IMR-90 (cell line): Measurements from ENCODE around the gene ZDBF2. TPM values are rescaled to one million over a fixed set of nuclear protein-coding genes. Genes with fewer than 3 reads are reported as not detected.

Experiments used
- ATAC-seq: fragments of 200-7000 bp; cut with Tn5 transposase; 2 replicates; pipeline ENCODE4 v1.9.1; 2020; ENCODE audit warnings: low read depth, mild to moderate bottlenecking, moderate library complexity
- BruUV-seq: library from RNA; stranded (reverse); fragments of 400-500 nt; replicated peaks from 2 replicates; lab custom pipeline; 2021; lab: Mats Ljungman, UMichigan
- CTCF ChIA-PET: fragments of 300-600 bp; formaldehyde crosslinking; extraction: SDS; loops from one replicate; lab custom pipeline; 2021; ENCODE audit warnings: antibody characterized with exemption; lab: Yijun Ruan, JAX
- POLR2A ChIA-PET: fragments of 300-600 bp; sonication (Branson Sonifier 250); formaldehyde crosslinking; loops from one replicate; lab custom pipeline; 2022; ENCODE audit warnings: antibody characterized with exemption; ENCODE audit not compliant: unreplicated experiment; lab: Charles Lee
- DNase-seq: peaks from one replicate; pipeline ENCODE4 v3.0.0; 2013
- H2AFZ ChIP-seq: replicated peaks from 2 replicates; pipeline ENCODE3; 2013; ENCODE audit warnings: low read length, mild to moderate bottlenecking; ENCODE audit not compliant: poor library complexity
- H2AK5ac ChIP-seq: 2 replicates; pipeline ENCODE4 v1.6.1; 2013; ENCODE audit warnings: low read depth, low read length, inconsistent platforms
- H2AK9ac ChIP-seq: replicated peaks from 2 replicates; pipeline ENCODE3; 2013; ENCODE audit warnings: mild to moderate bottlenecking, low read depth, low read length, moderate library complexity; ENCODE audit not compliant: poor library complexity
- H2BK120ac ChIP-seq: 2 replicates; pipeline ENCODE4 v1.6.1; 2013; ENCODE audit warnings: low read depth, low read length, inconsistent platforms
- H2BK15ac ChIP-seq: 3 replicates; pipeline ENCODE4 v1.6.1; 2013; ENCODE audit warnings: low read depth, low read length, inconsistent platforms
- H2BK20ac ChIP-seq: 2 replicates; pipeline ENCODE4 v1.6.1; 2013; ENCODE audit warnings: low read depth, mild to moderate bottlenecking, inconsistent platforms, low read length, moderate library complexity
- H2BK5ac ChIP-seq: 2 replicates; pipeline ENCODE4 v1.6.1; 2013; ENCODE audit warnings: mild to moderate bottlenecking, low read depth, low read length, inconsistent platforms; ENCODE audit not compliant: poor library complexity, severe bottlenecking
- H3K14ac ChIP-seq: replicated peaks from 2 replicates; pipeline ENCODE4 v1.6.1; 2013; ENCODE audit warnings: low read depth, low read length, inconsistent platforms
- H3K18ac ChIP-seq: 2 replicates; pipeline ENCODE4 v1.6.1; 2013; ENCODE audit warnings: low read depth, low read length, control low read depth
- H3K23ac ChIP-seq: 2 replicates; pipeline ENCODE4 v1.6.1; 2013; ENCODE audit warnings: low read depth, low read length, inconsistent platforms
- H3K27ac ChIP-seq: 2 replicates; pipeline ENCODE4 v1.5.1; 2013; ENCODE audit warnings: mild to moderate bottlenecking, control low read depth, low read length; ENCODE audit not compliant: insufficient read depth
- H3K27me3 ChIP-seq: 2 replicates; pipeline ENCODE4 v1.6.1; 2013; ENCODE audit warnings: low read length; ENCODE audit not compliant: control insufficient read depth, insufficient read depth
- H3K36me3 ChIP-seq: 2 replicates; pipeline ENCODE4 v1.6.1; 2013; ENCODE audit warnings: low read length, mixed read lengths; ENCODE audit not compliant: control insufficient read depth, insufficient read depth
- H3K4ac ChIP-seq: 2 replicates; pipeline ENCODE4 v1.6.1; 2013; ENCODE audit warnings: low read depth, low read length, inconsistent platforms
- H3K4me1 ChIP-seq: 2 replicates; pipeline ENCODE4 v1.6.1; 2013; ENCODE audit warnings: low read length, mixed read lengths; ENCODE audit not compliant: control insufficient read depth, insufficient read depth
- H3K4me2 ChIP-seq: 2 replicates; pipeline ENCODE4 v1.6.1; 2013; ENCODE audit warnings: low read depth, mild to moderate bottlenecking, control low read depth, low read length, moderate library complexity
- H3K4me3 ChIP-seq: 2 replicates; pipeline ENCODE4 v1.5.1; 2013; ENCODE audit warnings: low read depth, mild to moderate bottlenecking, control low read depth, low read length, moderate library complexity; ENCODE audit not compliant: insufficient read depth
- H3K56ac ChIP-seq: 2 replicates; pipeline ENCODE4 v1.6.1; 2013; ENCODE audit warnings: low read length, inconsistent platforms; ENCODE audit not compliant: insufficient read depth; ENCODE audit errors: extremely low read depth
- H3K79me1 ChIP-seq, 2 experiments: 2 replicates each; pipeline ENCODE4 v1.6.1; 2013; ENCODE audit warnings: low read length in 2 of 2, inconsistent platforms in 1 of 2, low read depth in 1 of 2
- H3K9ac ChIP-seq: 2 replicates; pipeline ENCODE4 v1.6.1; 2013; ENCODE audit warnings: low read depth, low read length, control low read depth
- H3K9me1 ChIP-seq: 2 replicates; pipeline ENCODE4 v1.6.1; 2013; ENCODE audit warnings: low read length, inconsistent platforms; ENCODE audit not compliant: insufficient read depth
- H3K9me3 ChIP-seq: 2 replicates; pipeline ENCODE4 v1.6.1; 2013; ENCODE audit warnings: low read length; ENCODE audit not compliant: control insufficient read depth, insufficient read depth
- H4K20me1 ChIP-seq: 2 replicates; pipeline ENCODE4 v1.6.1; 2013; ENCODE audit warnings: low read length, inconsistent platforms; ENCODE audit not compliant: insufficient read depth
- H4K5ac ChIP-seq: 2 replicates; pipeline ENCODE4 v1.6.1; 2013; ENCODE audit warnings: mild to moderate bottlenecking, low read depth, low read length, control low read depth
- H4K8ac ChIP-seq, 2 experiments: 2 replicates each; pipeline ENCODE4 v1.6.1; 2013; ENCODE audit warnings: low read depth in 2 of 2, low read length in 2 of 2, control low read depth in 1 of 2, inconsistent platforms in 1 of 2
- H4K91ac ChIP-seq: 2 replicates; pipeline ENCODE4 v1.6.1; 2013; ENCODE audit warnings: low read depth, low read length, inconsistent platforms; ENCODE audit not compliant: insufficient read depth
- BHLHE40 ChIP-seq: fragments of 150-350 bp; IDR thresholded peaks from 2 replicates; pipeline ENCODE4 v1.6.1; 2016; ENCODE audit warnings: mild to moderate bottlenecking, low read depth, low read length
- CEBPB ChIP-seq: IDR thresholded peaks from 2 replicates; pipeline ENCODE4 v1.6.1; 2012; ENCODE audit warnings: low read depth, low read length, improper control_type of control experiment
- CHD1 ChIP-seq: IDR thresholded peaks from 2 replicates; pipeline ENCODE4 v1.6.1; 2012; ENCODE audit warnings: low read depth, low read length, improper control_type of control experiment
- CTCF ChIP-seq: conservative IDR thresholded peaks from 2 replicates; pipeline ENCODE4 v1.5.1; 2012; ENCODE audit warnings: mild to moderate bottlenecking, low read depth, low read length, improper control_type of control experiment
- FOS ChIP-seq: fragments of 150-350 bp; IDR thresholded peaks from 2 replicates; pipeline ENCODE4 v1.6.1; 2016; ENCODE audit warnings: low read depth, low read length
- MAFK ChIP-seq: IDR thresholded peaks from 2 replicates; pipeline ENCODE4 v1.6.1; 2012; ENCODE audit warnings: low read depth, low read length, improper control_type of control experiment
- MAZ ChIP-seq: IDR thresholded peaks from 2 replicates; pipeline ENCODE4 v1.6.1; 2012; ENCODE audit warnings: low read depth, mild to moderate bottlenecking, low read length, improper control_type of control experiment, moderate library complexity, borderline replicate concordance
- MXI1 ChIP-seq: IDR thresholded peaks from 2 replicates; pipeline ENCODE4 v1.6.1; 2012; ENCODE audit warnings: low read depth, mild to moderate bottlenecking, low read length, moderate library complexity, borderline replicate concordance
- NFE2L2 ChIP-seq: fragments of 150-350 bp; IDR thresholded peaks from 2 replicates; pipeline ENCODE4 v1.6.1; 2016; ENCODE audit warnings: low read depth, mild to moderate bottlenecking, low read length
- POLR2A ChIP-seq: IDR thresholded peaks from 2 replicates; pipeline ENCODE4 v1.6.1; 2012; ENCODE audit warnings: mild to moderate bottlenecking, low read depth, low read length
- RAD21 ChIP-seq: IDR thresholded peaks from 2 replicates; pipeline ENCODE4 v1.6.1; 2012; ENCODE audit warnings: low read length, improper control_type of control experiment
- RCOR1 ChIP-seq: IDR thresholded peaks from 2 replicates; pipeline ENCODE4 v1.6.1; 2012; ENCODE audit warnings: mild to moderate bottlenecking, low read length, improper control_type of control experiment; ENCODE audit not compliant: insufficient replicate concordance
- RFX5 ChIP-seq: IDR thresholded peaks from 2 replicates; pipeline ENCODE4 v1.8.0; 2012; ENCODE audit warnings: low read depth, mild to moderate bottlenecking, low read length, moderate library complexity
- SMC3 ChIP-seq: fragments of 150-350 bp; IDR thresholded peaks from 2 replicates; pipeline ENCODE4 v1.6.1; 2016; ENCODE audit warnings: low read depth, mild to moderate bottlenecking, antibody characterized with exemption, low read length, moderate library complexity
- WGBS, 2 experiments: methylation state at CpG; one replicate each; pipeline versions ENCODE4 v1.1.5 to v1.1.7; 2013; ENCODE audit warnings: missing lambda C conversion rate in 2 of 2; ENCODE audit not compliant: insufficient read length in 1 of 2; ENCODE audit errors: extremely low coverage in 2 of 2; 5-methylcytosine and 5-hydroxymethylcytosine counted together
- dilution Hi-C: fragments of 300-500 bp; cut with HindIII; formaldehyde crosslinking; loops from one replicate; pipeline ENCODE4 v1.14.3; 2018; ENCODE audit warnings: low sequenced_read_pairs; ENCODE audit not compliant: unreplicated experiment
- in situ Hi-C: fragments of 300-500 bp; cut with MboI; formaldehyde crosslinking; loops from 3 replicates; pipeline ENCODE4 v1.14.3; 2019; ENCODE audit warnings: low sequenced_read_pairs, inconsistent platforms, mixed read lengths
- intact Hi-C: fragments of 100-400 bp; cut with micrococcal nuclease; formaldehyde crosslinking; loops from 2 replicates; pipeline ENCODE4 v1.10.0; 2022
- polyA plus RNA-seq, 3 experiments: library from polyadenylated mRNA; depleted of rRNA; stranded (reverse); fragments of >200 nt; gene quantifications; 2 replicates each; pipeline ENCODE4 v1.2.3, GENCODE V29; 2012; ENCODE audit warnings: low replicate concordance in 1 of 3
- total RNA-seq: library from RNA; depleted of rRNA; stranded (reverse); fragments of >200 nt; gene quantifications from 2 replicates; pipeline ENCODE4 v1.2.3, GENCODE V29; 2012
- TF ChIP-seq, protein P1 (sequence below): fragments of 150-350 bp; IDR thresholded peaks from 2 replicates; pipeline ENCODE4 v1.6.1; 2017; ENCODE audit warnings: mild to moderate bottlenecking, antibody characterized with exemption, low read length, low read depth
- TF ChIP-seq, protein P2 (sequence below): fragments of 150-350 bp; IDR thresholded peaks from 2 replicates; pipeline ENCODE4 v1.6.1; 2016; ENCODE audit warnings: low read depth, mild to moderate bottlenecking, low read length, moderate library complexity, borderline replicate concordance

Gene ZDBF2
- total and polyA plus RNA-seq, 2 of the 4 experiments (the other 2 are of a cell fraction): 1.9 to 10.2 TPM

DNA sequence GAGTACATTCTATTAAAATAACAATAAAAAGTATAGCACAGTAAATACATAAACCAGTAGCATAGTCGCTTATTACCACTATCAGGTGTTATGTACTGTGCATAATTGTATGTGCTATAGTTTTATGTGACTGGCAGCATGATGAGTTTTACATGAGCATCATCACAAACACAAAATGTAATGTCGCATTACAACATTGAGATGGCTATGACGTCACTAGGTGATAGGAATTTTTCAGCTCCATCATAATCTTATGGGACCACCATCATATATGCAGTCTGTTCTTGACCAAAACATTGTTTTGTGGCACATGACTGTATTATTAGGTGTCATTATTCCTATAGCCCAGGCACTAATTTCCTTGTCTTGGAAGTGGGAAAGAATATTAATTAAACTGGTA is 48.6 kb downstream of the ZDBF2 start:
- ChIA-PET CTCF (no interaction called here), POLR2A (no interaction called here)
- H3K4me1 ChIP-seq: no peaks in the 10 kb centered on the region
- H3K9me3 ChIP-seq: no peaks in the 10 kb centered on the region
- H2AK5ac ChIP-seq: no peak overlapping the region
- DNase-seq: no peak
- no peak overlapping the region for H3K4ac ChIP-seq
- no peak overlapping the region for H2AK9ac ChIP-seq
- 0 out of 2 replicates have a peak, but pooled peaks cover 2% of the 10 kb centered on the region for H3K9me1 ChIP-seq
- H3K79me1 ChIP-seq: no peaks in the 10 kb centered on the region
- dilution Hi-C loops: no loop called here
- in situ Hi-C loops: no loop called here
- intact Hi-C loops: no loop called here
- H2BK15ac ChIP-seq: no peak overlapping the region
- H2BK5ac ChIP-seq: no peak overlapping the region
- no CpG with 5 or more reads among the region's 3 CpGs for WGBS, 2 experiments
- H2AFZ ChIP-seq: no peak overlapping the region
- TF ChIP-seq MXI1 (no peak), RCOR1 (no peak), SMC3 (no peak), BHLHE40 (no peak), FOS (no peak), MAFK (no peak), RFX5 (no peak), CEBPB (no peak), RAD21 (no peak), MAZ (no peak), CHD1 (no peak), POLR2A (no peak), NFE2L2 (no peak), CTCF (no peak)
- TF ChIP-seq, protein P1, sequence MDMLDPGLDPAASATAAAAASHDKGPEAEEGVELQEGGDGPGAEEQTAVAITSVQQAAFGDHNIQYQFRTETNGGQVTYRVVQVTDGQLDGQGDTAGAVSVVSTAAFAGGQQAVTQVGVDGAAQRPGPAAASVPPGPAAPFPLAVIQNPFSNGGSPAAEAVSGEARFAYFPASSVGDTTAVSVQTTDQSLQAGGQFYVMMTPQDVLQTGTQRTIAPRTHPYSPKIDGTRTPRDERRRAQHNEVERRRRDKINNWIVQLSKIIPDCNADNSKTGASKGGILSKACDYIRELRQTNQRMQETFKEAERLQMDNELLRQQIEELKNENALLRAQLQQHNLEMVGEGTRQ: no peak
- TF ChIP-seq, protein P2, sequence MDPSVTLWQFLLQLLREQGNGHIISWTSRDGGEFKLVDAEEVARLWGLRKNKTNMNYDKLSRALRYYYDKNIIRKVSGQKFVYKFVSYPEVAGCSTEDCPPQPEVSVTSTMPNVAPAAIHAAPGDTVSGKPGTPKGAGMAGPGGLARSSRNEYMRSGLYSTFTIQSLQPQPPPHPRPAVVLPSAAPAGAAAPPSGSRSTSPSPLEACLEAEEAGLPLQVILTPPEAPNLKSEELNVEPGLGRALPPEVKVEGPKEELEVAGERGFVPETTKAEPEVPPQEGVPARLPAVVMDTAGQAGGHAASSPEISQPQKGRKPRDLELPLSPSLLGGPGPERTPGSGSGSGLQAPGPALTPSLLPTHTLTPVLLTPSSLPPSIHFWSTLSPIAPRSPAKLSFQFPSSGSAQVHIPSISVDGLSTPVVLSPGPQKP: no peak
- H3K18ac ChIP-seq: no peak overlapping the region
- H3K56ac ChIP-seq: no peak overlapping the region
- H3K23ac ChIP-seq: no peak overlapping the region
- no peak overlapping the region for H4K8ac ChIP-seq
- no peak overlapping the region for H2BK20ac ChIP-seq
- no peak overlapping the region for H3K27ac ChIP-seq
- H3K14ac ChIP-seq: no peak overlapping the region
- H3K9ac ChIP-seq: no peak overlapping the region
- no peaks in the 10 kb centered on the region for H3K27me3 ChIP-seq
- BruUV-seq: no TSS peak
- no peak overlapping the region for H3K4me2 ChIP-seq
- H4K20me1 ChIP-seq: no peaks in the 10 kb centered on the region
- no peak overlapping the region for H4K91ac ChIP-seq
- no peak overlapping the region for H3K4me3 ChIP-seq
- no peaks in the 10 kb centered on the region for H3K36me3 ChIP-seq
- ATAC-seq: no peak
- no peak overlapping the region for H4K5ac ChIP-seq
- no peak overlapping the region for H2BK120ac ChIP-seq
